ENCODE data around the gene ZDHHC8. TPM values are rescaled to one million over a fixed set of nuclear protein-coding genes. Genes with fewer than 3 reads are reported as not detected.

ZDHHC8 gene
- total and polyA plus RNA-seq, 5 donors, result 34.2 to 64.7 (median 54.9) TPM

DNA sequence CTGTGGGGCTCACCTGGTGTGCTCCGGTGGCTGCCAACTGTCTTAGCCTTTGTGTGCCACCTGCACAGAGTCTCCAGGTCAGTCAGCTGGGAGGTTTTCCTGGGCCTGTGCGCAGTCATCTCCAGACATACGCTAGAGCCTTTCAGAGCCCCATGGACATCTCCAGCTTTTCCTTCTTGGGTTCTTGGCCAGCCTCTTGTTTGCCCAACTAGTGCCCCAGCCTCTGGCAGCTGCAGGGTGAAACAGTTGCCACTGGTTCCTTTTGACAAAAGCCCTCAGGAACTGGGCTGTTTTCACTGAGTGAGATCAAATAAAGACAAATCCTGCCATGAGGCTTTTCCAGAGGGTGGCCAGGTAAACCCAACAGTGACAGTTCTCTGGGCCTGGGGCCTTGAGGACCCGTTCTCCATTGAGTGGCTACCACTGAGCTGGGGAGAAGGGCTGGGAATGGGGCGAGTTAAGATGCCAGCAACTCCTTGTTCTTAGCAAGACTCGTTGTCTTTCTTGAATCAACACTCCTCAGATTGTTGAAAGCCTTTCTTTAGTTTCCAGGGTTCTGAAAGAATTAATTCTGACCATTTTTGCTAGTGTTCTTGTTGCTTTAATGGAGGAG, 32.4 kb upstream of the ZDHHC8 start:
- H3K27ac ChIP-seq (ENCODE audit: low read length), result no peak overlapping the region
- 96% methylated on average over 6 of the region's 6 CpGs for WGBS

DNA sequence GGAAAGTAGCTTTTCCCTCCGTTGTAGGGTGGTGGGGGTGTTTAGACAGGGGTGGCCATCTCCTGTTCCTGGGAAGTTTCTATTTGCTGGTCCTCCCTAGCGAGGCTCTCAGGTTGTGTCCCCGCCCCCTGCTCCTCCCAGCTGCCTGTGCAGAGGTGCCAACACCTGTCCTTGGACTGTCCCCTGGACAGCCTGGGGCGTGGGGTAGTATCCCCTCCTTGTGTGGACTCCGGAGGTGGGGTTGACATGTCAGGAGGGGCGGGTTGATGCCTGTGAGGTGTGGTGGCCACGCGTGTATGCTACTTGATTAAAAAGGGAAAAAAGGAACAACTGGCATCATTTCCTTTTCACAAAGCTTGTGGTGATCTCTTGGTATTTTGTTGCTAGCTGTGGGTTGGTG, 30.0 kb upstream of the ZDHHC8 start:
- Histone ChIP-seq H3K9me3 (ENCODE audit: control insufficient read depth, low read length) (no peaks in the 10 kb centered on the region), H3K27me3 (ENCODE audit: control insufficient read depth, insufficient read depth) (no peaks in the 10 kb centered on the region), H3K4me3 (ENCODE audit: low read length) (no peak overlapping the region), H3K27ac (ENCODE audit: low read length) (no peak overlapping the region), H3K4me1 (ENCODE audit: control insufficient read depth, insufficient read depth, low read length) (no peaks in the 10 kb centered on the region)
- ATAC-seq (peak in 1 of 2 donors; percentile 14), DNase-seq (peak; percentile 13 to 54 (median 46))
- WGBS, result 81% methylated on average over 8 of the region's 8 CpGs
- intact Hi-C loops (cut with DNase I), result no loop called here

More for the DNA sequence above, 32.4 kb upstream of the ZDHHC8 start:
- ATAC-seq (no peak), DNase-seq (peak in 2 of 3 donors; percentile 2 to 24)
- intact Hi-C loops (cut with DNase I), result loop anchor here in 1 of 4 donors (10.0 kb wide), 1 partner anchor 704 kb away; no protein-coding TSS in a partner anchor
- Histone ChIP-seq H3K27me3 (ENCODE audit: control insufficient read depth, insufficient read depth) (no peaks in the 10 kb centered on the region), H3K4me1 (ENCODE audit: control insufficient read depth, insufficient read depth, low read length) (no peaks in the 10 kb centered on the region), H3K9me3 (ENCODE audit: control insufficient read depth, low read length) (no peaks in the 10 kb centered on the region), H3K4me3 (ENCODE audit: low read length) (no peak overlapping the region)

DNA sequence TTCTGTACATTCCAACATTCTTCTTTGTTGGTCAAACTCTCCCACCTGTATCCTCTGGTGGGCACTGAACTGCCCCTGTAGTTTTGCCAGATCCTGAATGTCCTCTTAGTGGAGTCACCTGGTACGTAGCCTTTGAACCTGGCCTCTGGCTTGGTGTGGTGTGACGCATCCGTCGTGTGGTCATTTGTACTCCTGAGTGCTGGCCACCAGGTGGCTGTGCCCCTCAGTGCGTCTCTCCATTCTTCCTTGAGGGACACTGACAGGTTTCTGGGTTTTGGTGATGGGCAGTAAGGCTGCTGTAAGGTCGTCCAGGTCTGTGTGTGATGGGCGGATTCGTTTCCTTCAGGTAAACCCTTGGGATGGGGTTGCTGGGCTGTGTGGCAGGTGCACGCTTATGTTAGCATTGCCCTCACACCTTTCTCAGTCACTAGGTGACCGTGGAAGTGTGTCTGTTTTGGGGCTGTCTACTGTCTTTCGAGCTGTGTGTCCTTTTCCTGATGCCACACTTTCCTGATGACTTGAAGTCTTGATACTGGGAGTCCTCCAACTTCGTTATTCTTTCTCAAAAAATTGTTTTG, 29.3 kb upstream of the ZDHHC8 start:
- DNase-seq (peak in 2 of 3 donors; percentile 3 to 16), ATAC-seq (no peak)
- H3K4me1 ChIP-seq (ENCODE audit: control insufficient read depth, insufficient read depth, low read length), result no peaks in the 10 kb centered on the region
- no peaks in the 10 kb centered on the region for H3K9me3 ChIP-seq (ENCODE audit: control insufficient read depth, low read length)
- 92% methylated on average over 12 of the region's 12 CpGs for WGBS
- intact Hi-C loops (cut with DNase I), result no loop called here
- H3K4me3 ChIP-seq (ENCODE audit: low read length), result no peak overlapping the region
- no peaks in the 10 kb centered on the region for H3K27me3 ChIP-seq (ENCODE audit: control insufficient read depth, insufficient read depth)
- H3K27ac ChIP-seq (ENCODE audit: low read length), result no peak overlapping the region

DNA sequence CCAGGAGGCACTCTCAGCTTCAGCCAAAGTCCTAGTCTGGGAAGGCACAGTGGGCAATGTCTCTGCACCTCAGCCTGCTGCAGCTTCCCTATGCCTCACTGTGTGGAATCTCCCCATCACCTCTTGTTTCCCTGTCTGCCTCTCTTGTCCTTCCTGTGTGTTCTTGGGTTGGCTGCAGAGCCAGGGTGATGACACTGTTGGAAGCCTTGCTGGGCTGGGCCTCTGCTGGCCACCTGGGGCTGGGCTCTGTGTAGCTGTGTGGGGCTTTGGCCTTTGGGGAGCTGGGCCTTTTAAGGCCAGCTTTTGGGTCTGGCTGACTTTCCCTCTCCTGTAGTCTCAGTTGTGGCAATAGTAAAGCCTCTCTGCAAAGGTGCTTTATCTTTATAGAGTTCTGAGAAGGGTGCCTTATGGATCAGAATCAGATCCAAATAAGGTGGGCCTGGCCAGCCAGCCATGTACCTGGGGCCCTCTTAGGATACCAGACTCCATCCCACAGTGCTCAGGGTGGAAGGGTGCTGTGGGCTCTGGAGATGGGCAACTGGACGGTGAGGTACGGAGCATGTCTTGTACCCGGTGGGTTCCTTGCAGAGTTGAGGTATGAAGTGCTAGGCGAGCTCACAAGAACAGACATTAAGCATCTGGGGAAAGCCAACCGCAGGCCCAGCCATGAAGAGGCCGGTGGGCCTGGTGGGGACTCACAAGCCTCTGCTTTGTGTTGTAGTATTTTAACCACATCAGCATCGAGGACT, 26.0 kb upstream of the ZDHHC8 start:
- ATAC-seq (no peak), DNase-seq (peak in 2 of 3 donors; percentile 6 to 14)
- Histone ChIP-seq H3K9me3 (ENCODE audit: control insufficient read depth, low read length) (no peaks in the 10 kb centered on the region), H3K27me3 (ENCODE audit: control insufficient read depth, insufficient read depth) (no peaks in the 10 kb centered on the region), H3K4me1 (ENCODE audit: control insufficient read depth, insufficient read depth, low read length) (no peaks in the 10 kb centered on the region), H3K27ac (ENCODE audit: low read length) (no peak overlapping the region), H3K4me3 (ENCODE audit: low read length) (no peak overlapping the region)
- WGBS, result 96% methylated on average over 7 of the region's 7 CpGs
- intact Hi-C loops (cut with DNase I), result no loop called here

DNA sequence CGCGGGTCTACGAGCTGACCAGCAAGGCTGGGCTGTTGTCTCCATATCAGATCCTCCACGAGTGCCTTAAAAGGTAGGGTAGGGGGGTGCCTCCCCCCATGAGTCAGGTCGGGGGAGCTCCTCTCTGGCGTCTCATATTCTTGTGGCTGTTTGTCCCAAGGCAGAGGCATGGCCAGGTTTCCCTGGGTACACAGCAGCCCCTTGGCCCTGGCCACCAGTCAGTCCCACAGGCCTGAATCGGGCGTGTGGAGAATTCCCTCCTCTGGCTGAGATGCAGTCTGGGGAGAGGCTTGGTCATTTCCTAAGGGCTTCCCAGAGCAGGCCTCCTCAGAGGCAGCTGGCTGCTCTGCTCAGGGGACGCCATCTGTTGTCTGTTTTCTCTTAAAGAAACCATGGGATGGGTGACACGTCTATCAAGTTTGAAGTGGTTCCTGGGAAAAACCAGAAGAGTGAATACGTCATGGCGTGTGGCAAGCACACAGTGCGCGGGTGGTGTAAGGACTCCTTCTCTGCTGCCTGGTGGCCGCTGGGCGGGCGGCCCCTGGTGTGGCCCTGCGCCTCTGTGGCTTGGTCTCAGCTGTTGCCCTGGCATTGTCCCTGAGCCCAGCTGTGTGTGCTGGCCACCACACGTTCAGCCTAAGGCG, 25.3 kb upstream of the ZDHHC8 start:
- 87% methylated on average over 20 of the region's 20 CpGs for WGBS
- no peak for ATAC-seq
- Histone ChIP-seq H3K27ac (ENCODE audit: low read length) (no peak overlapping the region), H3K9me3 (ENCODE audit: control insufficient read depth, low read length) (no peaks in the 10 kb centered on the region), H3K27me3 (ENCODE audit: control insufficient read depth, insufficient read depth) (no peaks in the 10 kb centered on the region), H3K4me3 (ENCODE audit: low read length) (no peak overlapping the region), H3K4me1 (ENCODE audit: control insufficient read depth, insufficient read depth, low read length) (no peaks in the 10 kb centered on the region)
- peak; percentile 5 to 23 (median 21) for DNase-seq
- intact Hi-C loops (cut with DNase I), result no loop called here

DNA sequence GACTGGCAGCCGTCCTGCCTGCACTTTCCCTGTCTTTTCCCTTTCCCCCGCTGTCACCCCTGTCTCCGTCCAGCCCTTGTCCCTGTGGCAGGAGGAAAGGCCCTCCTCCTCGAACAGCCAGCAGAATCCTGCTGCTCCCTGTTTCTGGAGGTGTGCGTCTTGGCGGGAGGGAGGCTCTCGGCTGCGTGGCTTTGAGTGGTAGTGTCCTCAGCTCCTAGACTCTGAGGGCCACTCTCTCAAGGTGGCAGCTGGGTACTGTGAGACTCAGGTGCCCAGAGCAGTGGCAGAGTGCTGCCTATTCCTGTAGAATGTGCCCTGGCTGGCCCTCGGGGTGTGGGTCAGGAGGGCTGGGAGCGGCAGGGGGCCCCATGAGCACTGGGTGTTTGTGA, 24.8 kb upstream of the ZDHHC8 start:
- DNase-seq (peak; percentile 9 to 42 (median 12)), ATAC-seq (no peak)
- H3K4me1 ChIP-seq (ENCODE audit: control insufficient read depth, insufficient read depth, low read length), result no peaks in the 10 kb centered on the region
- no peaks in the 10 kb centered on the region for H3K27me3 ChIP-seq (ENCODE audit: control insufficient read depth, insufficient read depth)
- H3K4me3 ChIP-seq (ENCODE audit: low read length), result no peak overlapping the region
- intact Hi-C loops (cut with DNase I), result no loop called here
- 90% methylated on average over 10 of the region's 10 CpGs for WGBS
- H3K9me3 ChIP-seq (ENCODE audit: control insufficient read depth, low read length), result no peaks in the 10 kb centered on the region
- no peak overlapping the region for H3K27ac ChIP-seq (ENCODE audit: low read length)

DNA sequence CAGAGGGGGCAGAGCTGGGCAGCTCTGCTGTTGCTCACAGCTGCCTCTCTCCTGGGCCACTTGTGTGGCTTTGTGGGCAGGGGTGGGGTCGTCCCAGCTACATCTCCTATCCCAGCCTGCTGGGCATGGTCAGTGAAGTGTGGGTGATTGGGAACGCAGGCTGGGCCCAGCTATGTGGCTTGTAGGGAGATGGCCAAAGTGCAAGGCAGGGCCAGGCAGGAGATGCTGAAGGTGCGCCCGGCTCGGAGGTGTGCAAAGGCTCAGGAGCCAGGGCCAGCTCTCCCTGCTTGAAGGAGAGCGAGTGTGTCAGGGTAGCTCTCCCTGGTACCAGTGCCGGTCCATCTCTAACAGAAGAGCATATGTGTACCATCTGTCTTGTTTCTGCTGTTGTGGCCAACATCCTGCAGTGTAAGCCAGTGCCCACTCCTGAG, 24.1 kb upstream of the ZDHHC8 start:
- Histone ChIP-seq H3K4me3 (ENCODE audit: low read length) (no peak overlapping the region), H3K27ac (ENCODE audit: low read length) (no peak overlapping the region), H3K27me3 (ENCODE audit: control insufficient read depth, insufficient read depth) (no peaks in the 10 kb centered on the region), H3K4me1 (ENCODE audit: control insufficient read depth, insufficient read depth, low read length) (no peaks in the 10 kb centered on the region), H3K9me3 (ENCODE audit: control insufficient read depth, low read length) (no peaks in the 10 kb centered on the region)
- DNase-seq (peak; percentile 6 to 32 (median 30)), ATAC-seq (no peak)
- 96% methylated on average over 7 of the region's 7 CpGs for WGBS
- intact Hi-C loops (cut with DNase I), result no loop called here

DNA sequence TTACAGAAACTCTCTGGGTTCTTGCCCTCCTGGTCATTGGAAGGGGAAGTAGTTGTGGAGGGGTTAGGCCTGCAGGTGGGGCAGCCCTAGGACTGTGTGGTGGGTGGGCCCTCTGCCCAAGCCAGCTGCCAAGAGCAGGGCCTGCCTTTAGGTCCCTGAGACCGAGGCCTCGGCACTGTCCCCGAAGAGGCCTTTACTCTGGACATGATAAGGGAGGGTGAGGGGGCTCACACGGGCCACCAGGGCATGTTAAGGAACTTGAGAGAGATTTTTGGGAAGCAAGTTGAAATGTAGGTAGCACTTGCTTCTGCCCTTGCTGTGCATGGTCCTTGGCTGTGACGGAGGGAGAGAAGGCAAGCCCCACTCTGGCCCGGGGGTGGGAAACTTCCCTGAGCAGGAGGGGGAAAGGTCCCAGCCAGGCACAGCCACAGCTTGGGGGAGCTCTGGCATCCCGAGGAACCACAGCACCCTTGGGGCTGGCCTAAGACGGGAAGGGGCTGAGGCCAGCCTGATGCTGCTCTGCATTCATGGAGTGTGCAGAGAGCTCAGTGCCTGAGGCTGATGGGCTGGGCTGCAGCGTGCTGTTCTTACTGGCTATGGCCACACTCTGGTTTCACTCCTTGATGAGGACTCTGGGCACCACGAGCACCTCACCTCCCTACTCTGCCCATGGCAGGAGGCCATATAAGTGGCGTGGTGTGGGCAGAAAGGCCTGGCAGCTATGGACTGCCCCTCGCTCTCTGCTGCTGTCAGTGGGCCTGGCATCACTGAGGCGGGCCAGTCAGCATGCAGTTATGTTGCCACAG, 23.4 kb upstream of the ZDHHC8 start:
- ATAC-seq (no peak), DNase-seq (peak; percentile 7 to 41 (median 20))
- 80% methylated on average over 13 of the region's 13 CpGs for WGBS
- no peaks in the 10 kb centered on the region for H3K9me3 ChIP-seq (ENCODE audit: control insufficient read depth, low read length)
- H3K4me1 ChIP-seq (ENCODE audit: control insufficient read depth, insufficient read depth, low read length), result no peaks in the 10 kb centered on the region
- H3K27me3 ChIP-seq (ENCODE audit: control insufficient read depth, insufficient read depth), result no peaks in the 10 kb centered on the region
- intact Hi-C loops (cut with DNase I), result no loop called here
- H3K4me3 ChIP-seq (ENCODE audit: low read length), result no peak overlapping the region
- H3K27ac ChIP-seq (ENCODE audit: low read length), result no peak overlapping the region

DNA sequence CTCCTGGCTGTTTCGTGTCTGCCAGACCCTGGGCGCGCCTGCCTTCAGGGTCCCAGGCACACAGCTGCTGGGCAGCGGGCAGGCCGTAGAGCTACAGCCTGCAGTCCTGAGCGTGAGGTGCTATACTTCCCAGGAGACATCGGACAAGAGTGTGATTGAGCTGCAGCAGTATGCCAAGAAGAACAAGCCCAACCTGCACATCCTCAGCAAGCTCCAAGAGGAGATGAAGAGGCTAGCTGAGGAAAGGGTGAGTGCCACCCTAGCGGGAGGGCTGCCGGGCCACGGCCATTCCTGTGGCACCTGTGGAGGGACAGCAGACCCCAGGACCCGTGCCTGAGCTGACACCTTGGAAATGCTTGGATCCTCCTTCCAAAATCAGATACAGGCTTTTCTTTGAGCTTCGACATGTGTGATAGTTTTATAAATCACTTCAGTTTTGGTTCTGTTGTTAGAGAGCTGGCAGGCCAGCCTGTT, 22.8 kb upstream of the ZDHHC8 start:
- 84% methylated on average over 12 of the region's 12 CpGs for WGBS
- H3K27me3 ChIP-seq (ENCODE audit: control insufficient read depth, insufficient read depth), result no peaks in the 10 kb centered on the region
- intact Hi-C loops (cut with DNase I), result no loop called here
- no peak overlapping the region for H3K27ac ChIP-seq (ENCODE audit: low read length)
- no peaks in the 10 kb centered on the region for H3K9me3 ChIP-seq (ENCODE audit: control insufficient read depth, low read length)
- ATAC-seq (no peak), DNase-seq (peak in 2 of 3 donors; percentile 3 to 30)
- H3K4me3 ChIP-seq (ENCODE audit: low read length), result no peak overlapping the region
- no peaks in the 10 kb centered on the region for H3K4me1 ChIP-seq (ENCODE audit: control insufficient read depth, insufficient read depth, low read length)

Measured in right cardiac atrium (tissue), 5 donors.